H9 (cell line): ENCODE data around the gene GCA. TPM values are rescaled to one million over a fixed set of nuclear protein-coding genes. Genes with fewer than 3 reads are reported as not detected.

Source experiments
- DNase-seq: peaks from one replicate; pipeline ENCODE4 v3.0.0-alpha.2; 2017
- H2AFZ ChIP-seq: one replicate; pipeline ENCODE4 v1.6.1; 2013; ENCODE audit warnings: mild to moderate bottlenecking, low read length, control low read depth, moderate library complexity
- H2AK5ac ChIP-seq: 2 replicates; pipeline ENCODE4 v1.6.1; 2013; ENCODE audit warnings: low read length, control low read depth, mixed read lengths; ENCODE audit not compliant: insufficient read length
- H2BK120ac ChIP-seq: one replicate; pipeline ENCODE4 v1.6.1; 2013; ENCODE audit warnings: low read depth, mild to moderate bottlenecking, low read length, control low read depth, inconsistent platforms; ENCODE audit not compliant: poor library complexity, severe bottlenecking
- H2BK12ac ChIP-seq: 2 replicates; pipeline ENCODE4 v1.6.1; 2013; ENCODE audit warnings: low read length, control low read depth, mixed read lengths, low read depth; ENCODE audit not compliant: insufficient read length
- H2BK15ac ChIP-seq: 2 replicates; pipeline ENCODE4 v1.6.1; 2013; ENCODE audit warnings: low read depth, low read length, control low read depth
- H2BK20ac ChIP-seq: one replicate; pipeline ENCODE4 v1.6.1; 2013; ENCODE audit warnings: low read depth, mild to moderate bottlenecking, low read length, control low read depth, inconsistent platforms; ENCODE audit not compliant: poor library complexity, severe bottlenecking
- H2BK5ac ChIP-seq: 2 replicates; pipeline ENCODE4 v1.6.1; 2013; ENCODE audit warnings: low read length, control low read depth, mixed read lengths; ENCODE audit not compliant: insufficient read length
- H3K14ac ChIP-seq: 2 replicates; pipeline ENCODE4 v1.6.1; 2013; ENCODE audit warnings: low read length, control low read depth; ENCODE audit not compliant: insufficient read depth
- H3K18ac ChIP-seq: 2 replicates; pipeline ENCODE4 v1.6.1; 2013; ENCODE audit warnings: low read depth, mild to moderate bottlenecking, mixed read lengths, low read length, control low read depth; ENCODE audit not compliant: insufficient read length
- H3K23ac ChIP-seq: 2 replicates; pipeline ENCODE4 v1.6.1; 2013; ENCODE audit warnings: low read length, control low read depth, mixed read lengths, low read depth; ENCODE audit not compliant: insufficient read length
- H3K23me2 ChIP-seq: 2 replicates; pipeline ENCODE4 v1.6.1; 2013; ENCODE audit warnings: low read depth, mild to moderate bottlenecking, mixed read lengths, low read length, control low read depth; ENCODE audit not compliant: insufficient read length, poor library complexity, severe bottlenecking
- H3K27ac ChIP-seq: 2 replicates; pipeline ENCODE4 v1.5.1; 2013; ENCODE audit warnings: low read length, control low read depth, mixed read lengths, low read depth; ENCODE audit not compliant: insufficient read length
- H3K27me3 ChIP-seq: 2 replicates; pipeline ENCODE4 v1.6.1; 2013; ENCODE audit warnings: low read length, control low read depth, inconsistent platforms; ENCODE audit not compliant: insufficient read depth
- H3K4ac ChIP-seq: 2 replicates; pipeline ENCODE4 v1.6.1; 2013; ENCODE audit warnings: low read depth, mild to moderate bottlenecking, control low read depth, inconsistent platforms, low read length, moderate library complexity
- H3K4me1 ChIP-seq: 2 replicates; pipeline ENCODE4 v1.6.1; 2013; ENCODE audit warnings: low read length, control low read depth, inconsistent platforms; ENCODE audit not compliant: insufficient read depth
- H3K4me2 ChIP-seq: 2 replicates; pipeline ENCODE4 v1.6.1; 2013; ENCODE audit warnings: low read length, control low read depth, mixed read lengths; ENCODE audit not compliant: insufficient read length, insufficient read depth
- H3K56ac ChIP-seq: 2 replicates; pipeline ENCODE4 v1.6.1; 2013; ENCODE audit warnings: low read depth, mild to moderate bottlenecking, mixed read lengths, low read length, control low read depth; ENCODE audit not compliant: insufficient read length
- H3K79me1 ChIP-seq: 2 replicates; pipeline ENCODE4 v1.6.1; 2013; ENCODE audit warnings: low read depth, mild to moderate bottlenecking, moderate library complexity, low read length, control low read depth, inconsistent platforms; ENCODE audit not compliant: insufficient read depth, poor library complexity, severe bottlenecking
- H3K79me2 ChIP-seq: 2 replicates; pipeline ENCODE4 v1.6.1; 2013; ENCODE audit warnings: low read length, control low read depth, inconsistent platforms; ENCODE audit not compliant: insufficient read depth
- H3K9ac ChIP-seq: 2 replicates; pipeline ENCODE4 v1.6.1; 2013; ENCODE audit warnings: low read length, control low read depth, mixed read lengths; ENCODE audit not compliant: insufficient read length; ENCODE audit errors: extremely low read depth
- H3K9me3 ChIP-seq: one replicate; pipeline ENCODE4 v1.6.1; 2013; ENCODE audit warnings: low read depth, low read length, inconsistent platforms; ENCODE audit not compliant: control insufficient read depth
- H3T11ph ChIP-seq: one replicate; pipeline ENCODE4 v1.6.1; 2013; ENCODE audit warnings: mild to moderate bottlenecking, low read length, control low read depth, inconsistent platforms
- H4K20me1 ChIP-seq: one replicate; pipeline ENCODE4 v1.6.1; 2013; ENCODE audit not compliant: control insufficient read depth, insufficient read length, insufficient read depth
- H4K5ac ChIP-seq: 2 replicates; pipeline ENCODE4 v1.6.1; 2013; ENCODE audit warnings: low read depth, mild to moderate bottlenecking, mixed read lengths, low read length, control low read depth; ENCODE audit not compliant: insufficient read length
- H4K8ac ChIP-seq: replicated peaks from 2 replicates; pipeline ENCODE4 v1.6.1; 2013; ENCODE audit warnings: low read length, control low read depth, mixed read lengths, low read depth; ENCODE audit not compliant: insufficient read length
- H4K91ac ChIP-seq: 2 replicates; pipeline ENCODE4 v1.6.1; 2013; ENCODE audit warnings: low read depth, mild to moderate bottlenecking, moderate library complexity, mixed read lengths, low read length, control low read depth; ENCODE audit not compliant: insufficient read length
- H3K27ac Mint-ChIP-seq, 3 experiments: 2 replicates in 2 of 3; 3 replicates in 1 of 3; pipeline ENCODE4 v1.8.0; 2020 to 2021; ENCODE audit warnings: mixed read lengths in 3 of 3, mild to moderate bottlenecking in 1 of 3, moderate library complexity in 1 of 3
- H3K27me3 Mint-ChIP-seq: 2 replicates; pipeline ENCODE4 v1.8.0; 2021; ENCODE audit warnings: low read depth, mild to moderate bottlenecking, moderate library complexity, mixed read lengths
- H3K36me3 Mint-ChIP-seq, 3 experiments: 2 replicates in 2 of 3; 3 replicates in 1 of 3; pipeline ENCODE4 v1.8.0; 2020 to 2021; ENCODE audit warnings: low read depth in 3 of 3, mixed read lengths in 3 of 3; ENCODE audit not compliant: insufficient read depth in 1 of 3
- H3K4me1 Mint-ChIP-seq, 2 experiments: 2 replicates each; pipeline ENCODE4 v1.8.0; 2020; ENCODE audit warnings: mixed read lengths in 2 of 2
- H3K4me3 Mint-ChIP-seq, 2 experiments: 2 replicates in 1 of 2; 3 replicates in 1 of 2; pipeline ENCODE4 v1.8.0; 2020 to 2021; ENCODE audit warnings: mild to moderate bottlenecking in 2 of 2, mixed read lengths in 2 of 2, moderate library complexity in 1 of 2
- H3K9me3 Mint-ChIP-seq, 2 experiments: 2 replicates in 1 of 2; 3 replicates in 1 of 2; pipeline ENCODE4 v1.8.0; 2020; ENCODE audit warnings: mild to moderate bottlenecking in 2 of 2, mixed read lengths in 2 of 2, moderate library complexity in 1 of 2
- CTCF ChIP-seq: fragments of 200-600 bp; sonication (generic); conservative IDR thresholded peaks from 3 replicates; pipeline ENCODE4 v1.8.0; 2021; ENCODE audit warnings: antibody characterized with exemption, mild to moderate bottlenecking
- WGBS: extraction: QIAGEN DNeasy Blood & Tissue Kit; methylation state at CpG from one replicate; pipeline ENCODE4 v1.1.7; 2013; ENCODE audit warnings: missing lambda C conversion rate, low lambda C conversion rate, mixed read lengths; ENCODE audit not compliant: insufficient read length; ENCODE audit errors: extremely low coverage; 5-methylcytosine and 5-hydroxymethylcytosine counted together
- total RNA-seq: library from RNA; stranded (reverse); gene quantifications from 2 replicates; pipeline ENCODE4 v1.2.1, GENCODE V29; 2021

GCA gene
- total RNA-seq, 1 experiment from 2014 or later = 31.0 TPM

DNA sequence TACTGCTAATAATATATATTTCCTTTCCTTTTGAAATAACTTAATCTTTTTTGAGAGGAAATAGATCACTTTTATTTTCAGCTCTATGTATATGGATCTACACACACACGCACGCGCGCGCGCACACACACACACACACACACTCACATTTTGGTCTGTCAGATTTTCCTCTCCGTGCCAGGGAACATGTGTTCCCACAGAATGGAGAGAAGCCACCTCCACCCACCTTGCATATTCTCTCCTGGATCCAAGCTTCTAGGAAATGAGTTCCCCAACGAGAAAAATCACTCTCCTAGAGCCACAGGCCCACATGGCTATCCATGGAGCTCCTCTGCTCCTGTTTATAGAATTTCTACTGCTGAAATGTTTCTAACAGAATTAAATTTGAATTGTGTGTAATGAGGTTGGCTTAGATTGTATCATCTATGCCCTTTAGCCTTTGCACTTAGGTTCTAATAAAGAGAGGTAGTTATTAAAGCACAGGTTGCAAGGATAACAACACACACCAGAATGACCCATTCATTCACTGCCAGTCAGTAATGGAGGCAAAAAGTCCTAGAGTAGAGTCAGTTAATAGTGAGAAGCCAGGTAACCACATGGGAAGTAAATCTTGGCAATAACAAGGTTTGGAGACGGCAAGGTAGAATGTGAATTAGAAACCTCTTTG lies 45.1 kb upstream of the GCA start:
- no peak overlapping the region for H3K4me2 ChIP-seq
- H2BK15ac ChIP-seq = no peak overlapping the region
- no peak overlapping the region for H3K18ac ChIP-seq
- H3K4me1 ChIP-seq = no peaks in the 10 kb centered on the region
- H4K5ac ChIP-seq = no peak overlapping the region
- H2BK120ac ChIP-seq = no peak overlapping the region
- no peak overlapping the region for H4K91ac ChIP-seq
- no peak overlapping the region for H3K27ac ChIP-seq
- no peaks in the 10 kb centered on the region for H3K79me1 ChIP-seq
- no peak overlapping the region for H2BK5ac ChIP-seq
- H3T11ph ChIP-seq = no peak overlapping the region
- H4K20me1 ChIP-seq = no peaks in the 10 kb centered on the region
- H3K23me2 ChIP-seq = no peaks in the 10 kb centered on the region
- H3K9me3 ChIP-seq = no peaks in the 10 kb centered on the region
- no peak overlapping the region for H3K4ac ChIP-seq
- no peak overlapping the region for H2BK20ac ChIP-seq
- no peaks in the 10 kb centered on the region for H3K79me2 ChIP-seq
- Mint-ChIP-seq H3K27ac (no peak overlapping the region), H3K4me3 (no peak overlapping the region), H3K36me3 (no peaks in the 10 kb centered on the region), H3K27me3 (no peaks in the 10 kb centered on the region), H3K9me3 (no peaks in the 10 kb centered on the region), H3K4me1 (no peaks in the 10 kb centered on the region)
- no peak overlapping the region for H2AK5ac ChIP-seq
- no peaks in the 10 kb centered on the region for H3K27me3 ChIP-seq
- no peak overlapping the region for H3K23ac ChIP-seq
- H3K14ac ChIP-seq = no peak overlapping the region
- H2BK12ac ChIP-seq = no peak overlapping the region
- no peak for TF ChIP-seq CTCF
- DNase-seq = no peak
- no peak overlapping the region for H4K8ac ChIP-seq
- H2AFZ ChIP-seq = no peak overlapping the region
- no peak overlapping the region for H3K9ac ChIP-seq
- no peak overlapping the region for H3K56ac ChIP-seq
- WGBS = no CpG with 5 or more reads among the region's 9 CpGs
